ENCODE data around the gene GMDS. TPM values are rescaled to one million over a fixed set of nuclear protein-coding genes. Genes with fewer than 3 reads are reported as not detected.

Gene GMDS
- total RNA-seq, 2 experiments from 2014 or later, result 31.1 to 35.9 TPM

DNA sequence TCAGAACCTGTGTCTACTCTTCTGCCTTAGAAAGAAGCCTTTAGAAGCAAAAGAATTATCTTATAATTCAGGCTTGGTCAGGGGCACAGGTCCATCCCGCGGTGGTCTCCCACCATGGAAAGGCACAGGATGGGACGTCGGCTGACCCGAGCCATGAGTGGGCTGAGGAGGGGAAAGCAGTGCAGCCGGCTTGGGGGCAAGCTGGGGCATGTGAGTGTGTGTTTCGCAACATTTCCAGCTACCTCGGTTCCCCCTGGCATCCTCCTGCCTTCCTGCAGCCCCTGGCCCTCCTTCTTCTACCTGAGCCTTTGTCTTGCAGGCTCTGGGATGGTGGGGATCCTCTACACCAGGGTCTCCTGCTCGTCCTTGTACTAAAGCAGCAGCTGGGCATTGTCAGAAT is 664.8 kb downstream of the GMDS start:
- ChIA-PET POLR2A (no interaction called here), CTCF (no interaction called here)
- Mint-ChIP-seq H3K36me3 (ENCODE audit: low read depth) (no peaks in the 10 kb centered on the region), H3K27me3 (peaks cover 6% of the 10 kb centered on the region), H3K4me1 (no peaks in the 10 kb centered on the region), H3K9me3 (no peaks in the 10 kb centered on the region), H3K27ac (no peak overlapping the region), H3K4me3 (no peak overlapping the region)
- no peak for DNase-seq

- Mint-ChIP-seq H3K4me3 (no peak overlapping the region), H3K36me3 (ENCODE audit: low read depth) (no peaks in the 10 kb centered on the region), H3K27me3 (peaks cover 6% of the 10 kb centered on the region), H3K9me3 (no peaks in the 10 kb centered on the region), H3K27ac (no peak overlapping the region), H3K4me1 (no peaks in the 10 kb centered on the region)
- ChIA-PET CTCF (interaction anchor here (1.1 kb wide), 1 partner anchor 17 kb away, joined by 4 read pairs; no protein-coding TSS in a partner anchor), POLR2A (no interaction called here)
- no peak for DNase-seq
Observed at GRCh38 chr6:1580109-1580508, 665.3 kb downstream of the GMDS start.

GRCh38 chr6:1579096-1579495 is 666.3 kb downstream of the GMDS start:
- Mint-ChIP-seq H3K9me3 (no peaks in the 10 kb centered on the region), H3K36me3 (ENCODE audit: low read depth) (no peaks in the 10 kb centered on the region)
- CTCF ChIA-PET, result interaction anchor here (0.6 to 1.1 kb wide), 2 partner anchors 18 to 1499 kb away, joined by 3 to 4 read pairs; no protein-coding TSS in a partner anchor

DNA sequence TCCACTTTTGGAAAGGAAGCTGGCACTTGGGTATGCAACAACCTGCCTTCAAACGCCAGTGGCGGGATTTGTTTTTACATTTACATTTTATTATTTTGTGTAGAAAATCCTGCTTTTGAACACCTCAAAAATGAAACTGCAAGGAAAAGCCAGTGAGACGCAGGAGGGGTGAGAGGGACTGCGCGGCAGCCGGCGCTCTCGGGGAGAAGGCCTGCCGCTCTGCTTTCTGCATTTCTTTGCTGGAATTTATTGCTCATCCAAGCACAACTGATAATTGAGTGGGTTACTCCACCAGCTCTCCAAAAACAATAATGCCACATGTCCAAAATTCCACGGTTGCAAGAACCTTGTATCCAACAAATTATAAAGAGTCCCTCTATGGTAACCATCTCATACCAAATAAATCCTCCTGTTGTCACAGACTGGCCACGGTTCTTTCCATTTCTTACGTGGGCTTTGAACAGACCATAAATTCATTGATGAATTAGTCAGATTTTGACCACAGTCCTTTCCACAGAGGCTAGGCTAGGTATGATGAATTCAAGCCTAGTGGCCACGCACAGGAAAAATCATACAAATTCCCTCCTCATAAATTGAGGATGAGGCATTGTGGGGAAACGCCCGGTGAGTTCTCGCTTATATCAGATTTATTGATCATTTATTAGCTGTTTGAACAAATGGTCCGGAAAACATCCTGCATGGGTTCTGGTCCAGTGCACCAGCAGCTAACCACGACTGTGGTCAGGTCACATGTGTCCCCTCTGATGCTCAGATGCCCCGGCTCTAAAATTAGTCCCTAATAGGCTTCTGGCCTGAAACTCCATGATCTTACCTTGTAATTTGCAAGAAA is 667.3 kb downstream of the GMDS start:
- Mint-ChIP-seq H3K9me3 (no peaks in the 10 kb centered on the region), H3K27me3 (peaks cover 1% of the 10 kb centered on the region), H3K4me1 (no peaks in the 10 kb centered on the region), H3K4me3 (no peak overlapping the region), H3K36me3 (ENCODE audit: low read depth) (no peaks in the 10 kb centered on the region), H3K27ac (no peak overlapping the region)
- ChIA-PET POLR2A (no interaction called here), CTCF (interaction anchor here (1.2 kb wide), 1 partner anchor 14 kb away, joined by 3 read pairs; no protein-coding TSS in a partner anchor)
- DNase-seq, result no peak

More at GRCh38 chr6:1579096-1579495, 666.3 kb downstream of the GMDS start:
- peaks cover 4% of the 10 kb centered on the region for H3K27me3 Mint-ChIP-seq
- POLR2A ChIA-PET, result no interaction called here
- no peaks in the 10 kb centered on the region for H3K4me1 Mint-ChIP-seq
- no peak overlapping the region for H3K27ac Mint-ChIP-seq
- DNase-seq, result no peak
- no peak overlapping the region for H3K4me3 Mint-ChIP-seq

DNA sequence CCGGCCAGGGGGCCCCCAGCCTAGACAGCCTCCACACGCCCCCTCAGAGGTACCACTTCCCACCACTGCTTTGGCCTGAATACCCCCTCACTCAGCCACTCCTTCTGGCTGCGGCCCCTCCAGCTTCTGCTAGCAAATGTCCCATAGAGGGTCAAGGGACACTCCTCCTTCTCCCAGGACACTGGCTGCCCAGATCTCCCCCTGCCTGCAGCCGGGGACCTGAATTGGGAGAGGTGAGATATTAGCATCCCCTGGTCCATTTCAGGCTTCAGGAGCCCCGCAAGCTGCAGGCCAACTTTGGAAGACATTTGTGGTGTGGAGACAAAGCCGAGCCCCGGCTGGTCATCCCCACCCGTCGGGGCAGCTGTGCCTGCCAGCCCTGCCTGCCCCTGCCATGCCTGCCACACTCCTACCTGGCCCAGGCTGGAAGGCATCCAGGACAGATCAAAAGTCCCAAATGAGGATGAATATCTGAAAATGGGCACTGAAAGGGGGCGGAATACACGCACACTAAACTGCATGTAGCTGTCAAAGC is 668.2 kb downstream of the GMDS start:
- ChIA-PET CTCF (interaction anchor here (0.7 to 1.2 kb wide), 2 partner anchors 13 to 847 kb away, joined by 3 read pairs; no protein-coding TSS in a partner anchor), POLR2A (no interaction called here)
- Mint-ChIP-seq H3K36me3 (ENCODE audit: low read depth) (no peaks in the 10 kb centered on the region), H3K4me3 (no peak overlapping the region), H3K4me1 (no peaks in the 10 kb centered on the region), H3K27me3 (peaks cover 2% of the 10 kb centered on the region), H3K27ac (no peak overlapping the region), H3K9me3 (no peaks in the 10 kb centered on the region)
- no peak for DNase-seq

DNA sequence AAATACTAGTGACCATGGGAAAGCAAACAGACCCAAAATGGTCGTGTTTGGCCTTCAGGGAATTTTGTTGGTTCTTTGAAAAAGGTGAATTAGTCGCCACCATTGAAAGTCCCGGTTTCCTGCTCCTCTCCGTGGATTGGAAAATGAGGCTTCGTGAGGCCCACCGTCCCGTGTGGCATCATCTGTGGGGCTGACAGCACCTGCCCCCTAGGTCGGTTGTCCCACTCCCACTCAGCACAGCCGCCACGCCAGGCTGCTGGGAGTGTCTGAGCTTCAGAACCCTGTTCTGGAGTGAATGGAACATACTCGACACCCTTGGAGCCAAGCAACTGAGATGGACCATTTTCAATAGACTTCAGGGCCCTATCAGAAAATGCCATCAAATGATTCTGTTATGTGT is 668.7 kb downstream of the GMDS start:
- ChIA-PET POLR2A (no interaction called here), CTCF (interaction anchor here (0.7 kb wide), 1 partner anchor 847 kb away, joined by 3 read pairs; no protein-coding TSS in a partner anchor)
- DNase-seq, result no peak
- no peak overlapping the region for H3K27ac Mint-ChIP-seq
- H3K36me3 Mint-ChIP-seq (ENCODE audit: low read depth), result no peaks in the 10 kb centered on the region
- H3K4me1 Mint-ChIP-seq, result no peaks in the 10 kb centered on the region
- peaks cover 5% of the 10 kb centered on the region for H3K9me3 Mint-ChIP-seq
- H3K4me3 Mint-ChIP-seq, result no peak overlapping the region
- H3K27me3 Mint-ChIP-seq, result peaks cover 7% of the 10 kb centered on the region

GRCh38 chr6:1576166-1576565 is 669.2 kb downstream of the GMDS start:
- POLR2A ChIA-PET, result no interaction called here
- Mint-ChIP-seq H3K9me3 (peaks cover 10% of the 10 kb centered on the region), H3K36me3 (ENCODE audit: low read depth) (peaks cover 2% of the 10 kb centered on the region), H3K4me3 (no peak overlapping the region), H3K27ac (no peak overlapping the region), H3K4me1 (no peaks in the 10 kb centered on the region), H3K27me3 (peaks cover 12% of the 10 kb centered on the region)
- DNase-seq, result no peak
- CTCF ChIA-PET, result no interaction called here

- ChIA-PET CTCF (interaction anchor here (1.4 to 1.5 kb wide), 3 partner anchors 13 to 23 kb away, joined by 3 to 6 read pairs (median 3); no protein-coding TSS in a partner anchor), POLR2A (no interaction called here)
- H3K9me3 Mint-ChIP-seq, result peaks cover 18% of the 10 kb centered on the region
- H3K4me3 Mint-ChIP-seq, result no peak overlapping the region
- H3K27me3 Mint-ChIP-seq, result peaks cover 19% of the 10 kb centered on the region
- no peak overlapping the region for H3K27ac Mint-ChIP-seq
- no peak for DNase-seq
- peaks cover 7% of the 10 kb centered on the region for H3K36me3 Mint-ChIP-seq (ENCODE audit: low read depth)
- H3K4me1 Mint-ChIP-seq, result no peaks in the 10 kb centered on the region
Observed at GRCh38 chr6:1575210-1576041, 670.0 kb downstream of the GMDS start.

DNA sequence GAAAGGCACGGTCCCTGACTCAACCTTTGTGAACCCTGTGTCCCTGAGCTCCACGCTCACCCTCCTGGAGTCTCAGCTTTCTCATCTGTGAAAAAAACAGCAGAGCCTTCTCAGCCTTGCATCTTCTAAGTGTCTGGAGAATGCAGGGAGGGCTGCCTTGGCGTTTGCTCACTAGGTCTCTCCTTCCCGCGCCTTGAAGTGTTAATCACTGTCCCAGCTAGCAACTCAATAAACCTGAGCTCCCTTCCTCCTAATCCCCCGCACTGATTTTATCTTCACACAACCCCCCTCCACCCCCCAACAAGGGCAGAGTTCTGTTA is 670.6 kb downstream of the GMDS start:
- H3K27me3 Mint-ChIP-seq, result peaks cover 22% of the 10 kb centered on the region
- no peak for DNase-seq
- no peak overlapping the region for H3K27ac Mint-ChIP-seq
- H3K4me1 Mint-ChIP-seq, result no peaks in the 10 kb centered on the region
- H3K36me3 Mint-ChIP-seq (ENCODE audit: low read depth), result peaks cover 7% of the 10 kb centered on the region
- ChIA-PET POLR2A (no interaction called here), CTCF (interaction anchor here (1.4 to 1.5 kb wide), 3 partner anchors 12 to 23 kb away, joined by 3 to 6 read pairs (median 3); no protein-coding TSS in a partner anchor)
- H3K9me3 Mint-ChIP-seq, result peaks cover 21% of the 10 kb centered on the region
- no peak overlapping the region for H3K4me3 Mint-ChIP-seq

DNA sequence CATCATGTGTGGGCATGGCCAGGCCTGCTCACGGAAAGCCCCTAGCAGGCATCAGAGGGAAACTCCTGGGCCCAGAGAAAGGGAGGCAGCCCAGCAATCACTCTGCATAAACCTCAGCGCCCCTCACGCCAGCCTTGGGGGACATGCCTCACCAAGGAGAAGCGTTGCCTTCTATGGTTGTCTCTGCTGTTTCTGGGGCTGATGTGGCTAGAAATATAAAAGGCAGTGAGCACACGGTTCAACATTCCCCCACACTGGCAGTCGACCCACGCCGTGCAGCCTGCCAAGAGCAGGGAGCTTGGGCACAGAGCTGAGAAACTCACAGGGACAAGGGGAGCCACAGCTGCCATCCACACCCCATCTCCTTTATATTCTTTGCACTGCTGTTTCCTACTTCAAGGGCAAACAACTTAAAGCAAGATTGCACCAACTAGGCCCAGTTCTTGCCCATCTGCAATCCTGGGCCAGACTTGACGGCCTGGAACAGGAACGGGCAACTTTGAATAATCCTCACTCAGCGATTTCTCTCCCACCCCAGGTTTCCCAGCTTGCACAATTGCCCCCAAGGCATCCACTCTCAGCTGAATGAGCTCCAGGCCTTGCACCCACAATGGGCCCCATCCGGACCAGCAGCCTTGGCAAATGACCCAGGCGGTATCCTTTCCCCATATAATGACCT is 671.2 kb downstream of the GMDS start:
- DNase-seq, result no peak
- Mint-ChIP-seq H3K27me3 (peaks cover 22% of the 10 kb centered on the region), H3K4me3 (no peak overlapping the region), H3K36me3 (ENCODE audit: low read depth) (peaks cover 7% of the 10 kb centered on the region), H3K9me3 (peaks cover 21% of the 10 kb centered on the region), H3K27ac (no peak overlapping the region), H3K4me1 (no peaks in the 10 kb centered on the region)
- CTCF ChIA-PET, result interaction anchor here (0.9 to 1.5 kb wide), 4 partner anchors 11 to 52 kb away, joined by 3 to 6 read pairs (median 3); no protein-coding TSS in a partner anchor
- POLR2A ChIA-PET, result no interaction called here
